COLO829 (cell line): Measurements from ENCODE around the gene ARX.

ENCODE experiments used
- DNase-seq: peaks from one replicate; pipeline ENCODE4 v3.0.0; 2012; ENCODE audit warnings: low spot score

ARX gene

GRCh38 chrX:25001808-25002660, 13.7 kb downstream of the ARX start:
- no peak for DNase-seq

- DNase-seq, result no peak
Measured at GRCh38 chrX:24999511-24999910, 16.3 kb downstream of the ARX start.

- DNase-seq, result no peak
Measured at GRCh38 chrX:24996096-24996709, 19.6 kb downstream of the ARX start.

DNA sequence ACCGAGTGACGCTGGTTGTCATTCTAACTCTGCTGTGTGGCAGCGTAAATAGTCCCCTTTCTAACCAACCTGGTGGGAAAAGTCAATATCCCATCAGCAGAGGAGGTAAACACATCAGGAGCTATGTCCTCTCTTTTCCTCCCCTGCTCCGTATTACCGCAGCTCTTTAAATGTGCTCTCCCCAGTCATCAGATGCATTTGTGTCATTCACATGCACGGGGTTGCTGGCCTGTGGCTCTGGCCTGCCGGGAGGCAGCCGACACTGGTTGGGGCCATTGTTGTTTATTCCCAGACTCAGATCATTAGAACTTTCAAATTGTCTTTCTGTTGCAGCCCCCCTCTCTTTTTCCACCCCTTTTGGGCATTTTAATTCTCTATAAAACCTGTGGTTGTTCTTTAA, 21.9 kb downstream of the ARX start:
- no peak for DNase-seq

- no peak for DNase-seq
Measured at GRCh38 chrX:24990535-24990934, 25.2 kb downstream of the ARX start.

DNA sequence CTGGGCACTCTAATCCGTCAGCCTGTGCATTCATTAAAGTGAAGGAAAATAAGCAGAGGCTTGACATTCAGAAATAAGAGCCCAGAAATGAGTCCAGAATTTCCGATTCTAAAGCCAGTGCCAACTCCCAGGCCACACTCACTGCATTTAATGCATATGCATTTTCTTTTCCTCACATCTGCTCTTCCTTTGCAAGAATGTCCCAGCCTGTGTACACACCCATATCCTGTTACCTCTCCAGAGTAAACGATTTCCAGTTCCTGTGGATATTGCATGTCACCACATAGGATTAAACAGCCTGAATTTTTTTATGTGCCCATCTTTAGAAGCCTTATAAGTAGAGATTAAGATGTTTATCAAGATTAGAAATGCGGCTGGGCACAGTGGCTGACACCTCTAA, 27.5 kb downstream of the ARX start:
- DNase-seq, result no peak

GRCh38 chrX:24987731-24988130, 28.0 kb downstream of the ARX start:
- no peak for DNase-seq

DNA sequence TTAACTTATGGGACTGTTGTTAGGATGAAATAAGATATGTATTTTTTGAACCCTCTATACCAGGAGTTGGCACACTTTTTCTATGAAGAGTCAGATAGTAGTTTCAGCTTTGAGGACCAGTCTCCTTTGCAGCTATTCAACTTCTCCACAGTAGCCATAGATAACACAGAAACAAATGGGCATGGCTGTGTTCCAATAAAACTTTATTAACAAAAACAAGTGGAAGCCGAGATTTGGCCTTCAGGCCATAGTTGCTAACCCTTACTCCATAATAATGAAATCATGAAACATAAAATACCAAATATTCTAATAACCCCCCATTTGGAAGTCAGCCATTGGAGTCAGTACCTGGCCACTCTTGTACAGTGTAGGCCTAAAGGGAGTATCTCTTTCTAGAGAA, 30.6 kb downstream of the ARX start:
- no peak for DNase-seq

DNA sequence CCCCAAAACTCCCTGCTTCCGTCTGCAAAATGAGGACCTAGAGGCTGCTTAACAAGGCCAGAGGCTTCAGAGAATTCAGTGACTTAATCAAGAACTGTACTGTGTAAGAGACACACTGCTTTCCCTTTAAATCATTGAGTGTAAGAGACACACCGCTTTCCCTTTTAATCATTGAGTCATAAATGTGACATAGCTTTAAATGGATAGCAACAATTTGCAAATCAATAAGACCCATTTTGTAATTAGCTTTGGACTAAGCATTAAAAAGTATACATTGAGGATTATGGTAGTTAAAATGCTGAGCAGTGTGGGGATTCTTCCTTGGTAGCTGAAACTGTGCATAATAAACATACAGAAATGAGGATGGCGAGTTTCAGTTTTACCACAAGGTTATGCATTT, 31.8 kb downstream of the ARX start:
- no peak for DNase-seq

DNA sequence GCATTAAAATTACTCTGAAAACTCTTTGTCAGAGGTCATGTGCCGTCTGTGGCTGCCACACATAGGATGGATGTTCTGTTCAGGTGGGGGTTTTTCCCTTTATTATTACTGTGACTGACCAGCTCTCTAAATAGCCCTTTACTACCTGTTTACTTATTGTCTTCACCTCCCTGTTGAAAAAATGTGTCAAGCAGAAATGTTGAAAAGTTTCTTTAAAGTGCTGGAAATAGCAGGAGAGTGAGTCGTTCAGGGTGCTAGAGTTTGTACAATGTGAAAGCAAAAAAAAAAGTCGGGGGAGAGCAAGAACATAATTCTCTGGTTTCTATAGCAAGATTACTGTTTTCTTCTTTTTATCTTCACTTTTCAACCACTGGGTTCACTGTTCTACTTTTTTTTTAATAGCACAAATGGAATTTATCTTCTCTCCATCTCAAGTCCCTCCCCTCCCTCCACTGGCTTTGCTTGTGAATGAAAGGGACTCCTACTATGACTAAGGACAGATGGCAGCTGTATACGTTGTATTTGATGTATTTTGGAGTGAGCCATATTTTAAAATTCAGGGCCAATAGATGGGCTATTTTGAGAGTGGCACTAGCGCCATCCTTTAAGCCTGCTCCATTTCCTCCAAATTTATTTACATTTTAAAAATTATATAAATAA, 33.3 kb downstream of the ARX start:
- no peak for DNase-seq

DNA sequence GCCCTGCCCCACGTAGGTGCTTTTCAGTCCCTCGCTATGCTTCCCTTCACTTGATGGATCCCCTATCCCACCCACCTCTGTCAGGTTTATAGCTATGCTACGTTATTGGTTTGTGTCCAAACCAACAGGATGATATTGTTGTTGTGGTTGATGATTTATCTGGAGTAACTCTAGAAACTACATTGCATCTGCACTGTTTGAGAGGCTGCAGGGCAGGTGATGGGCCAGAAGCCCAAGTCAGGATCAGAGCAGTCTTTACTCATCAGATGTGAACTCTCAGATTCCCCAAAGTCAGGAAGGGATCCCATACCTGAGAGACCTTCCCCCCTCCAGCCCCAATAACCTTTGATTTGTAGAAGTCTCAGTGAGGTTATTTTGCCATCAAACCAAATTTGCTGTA, 34.7 kb downstream of the ARX start:
- no peak for DNase-seq

DNA sequence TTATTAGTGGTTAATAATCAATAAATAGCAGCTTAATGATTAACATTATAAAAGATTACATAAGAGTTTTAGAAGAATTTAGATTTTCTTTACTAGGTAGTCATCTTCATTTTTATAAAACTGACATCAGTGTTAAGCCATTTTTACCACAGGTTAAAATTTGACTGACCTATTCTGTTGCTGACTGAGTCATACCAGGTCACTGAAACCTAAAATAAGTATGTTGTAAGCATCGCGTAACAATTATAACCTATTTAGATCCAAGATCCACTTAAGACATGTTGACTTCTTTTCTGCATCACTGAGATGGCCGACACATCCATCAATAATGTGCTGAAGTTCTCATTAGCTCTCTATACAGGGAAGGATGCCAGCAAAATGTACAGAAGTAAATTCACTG, 36.7 kb downstream of the ARX start:
- DNase-seq, result no peak

- no peak for DNase-seq
Measured at GRCh38 chrX:24969812-24970211, 46.0 kb downstream of the ARX start.

DNA sequence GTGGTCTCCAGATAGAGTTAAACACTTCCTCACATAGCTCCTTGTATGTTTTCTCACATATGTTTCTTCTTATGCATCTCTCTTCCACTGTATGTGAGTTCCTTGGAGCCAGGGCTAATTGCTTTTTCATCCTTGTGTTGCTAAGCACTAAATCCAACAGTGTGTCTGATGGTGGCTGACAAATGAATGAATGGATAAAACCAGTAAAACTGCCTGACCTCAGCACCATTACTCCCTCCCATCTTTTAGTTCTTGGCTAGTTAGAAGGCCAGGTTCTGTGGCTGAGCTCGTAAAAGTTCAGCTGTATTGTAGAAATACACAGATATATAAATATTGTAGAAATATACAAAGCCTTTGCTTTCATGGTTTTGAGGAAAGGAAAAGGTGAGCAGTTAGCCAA, 50.4 kb downstream of the ARX start:
- DNase-seq, result no peak

GRCh38 chrX:24963823-24964222, 51.9 kb downstream of the ARX start:
- DNase-seq, result no peak

DNA sequence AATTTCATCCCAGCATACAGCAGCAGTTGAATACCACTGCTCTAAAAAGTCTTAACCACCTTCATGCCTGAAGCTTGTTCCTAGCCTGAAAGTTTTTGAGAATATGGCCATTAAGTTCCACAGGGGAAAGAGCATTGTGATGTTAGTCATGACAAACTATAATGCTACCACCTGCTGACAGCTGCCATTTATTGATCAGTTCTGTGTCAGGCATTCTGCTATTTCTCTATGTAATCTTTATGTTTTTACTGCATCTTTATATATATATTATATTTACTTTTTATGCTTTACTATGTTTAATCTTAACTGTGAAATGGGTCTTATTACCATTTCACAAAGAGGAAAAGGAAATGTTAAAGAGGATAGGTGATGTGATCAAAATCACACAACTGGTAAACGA, 54.0 kb downstream of the ARX start:
- no peak for DNase-seq

- no peak for DNase-seq
Measured at GRCh38 chrX:24956828-24957227, 58.9 kb downstream of the ARX start.

GRCh38 chrX:24955372-24955930, 60.3 kb downstream of the ARX start:
- no peak for DNase-seq

DNA sequence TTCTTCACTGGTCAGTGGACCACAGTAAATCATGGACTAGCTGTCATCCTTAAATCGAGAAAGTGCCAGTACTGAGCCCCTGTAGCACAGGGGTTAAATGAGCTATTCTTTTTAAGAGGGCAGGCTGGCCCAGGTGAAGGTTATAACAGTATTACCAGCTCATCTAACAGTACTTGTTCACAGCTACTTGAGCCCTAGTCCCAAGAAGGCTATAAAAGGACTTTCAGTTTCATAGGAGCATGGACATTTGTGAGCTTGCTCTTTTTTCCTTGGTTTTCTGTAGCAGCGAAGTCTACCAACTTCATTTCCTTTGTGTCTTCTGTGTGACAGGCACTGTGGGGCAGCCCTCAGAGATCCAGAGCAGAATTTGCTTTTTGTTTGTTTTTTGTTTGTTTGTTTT, 61.0 kb downstream of the ARX start:
- DNase-seq, result no peak
